Left lung (tissue), 10 donors: ENCODE measurements around the gene DCC. TPM values are rescaled to one million over a fixed set of nuclear protein-coding genes. Genes with fewer than 3 reads are reported as not detected.

Source experiments
- ATAC-seq: fragments of 200-7000 bp; cut with Tn5 transposase; one replicate; pipeline ENCODE4 v1.9.1; 2020; ENCODE audit warnings: moderate library complexity
- DNase-seq, 4 donors: peaks; one replicate each; pipeline ENCODE4 v3.0.0-alpha.2; 2013 to 2020
- H3K27ac ChIP-seq, 2 donors: fragments of 200-600 bp; sonication (generic) in 1 of 2; one replicate each; pipeline versions ENCODE4 v1.5.0 to v1.8.0; 2020 to 2021
- H3K27me3 ChIP-seq, 2 donors: fragments of 200-600 bp; sonication (generic) in 1 of 2; one replicate each; pipeline versions ENCODE4 v1.5.0 to v1.8.0; 2020 to 2021
- H3K36me3 ChIP-seq, 2 donors: fragments of 200-600 bp; sonication (generic) in 1 of 2; one replicate each; pipeline versions ENCODE4 v1.5.0 to v1.8.0; 2020 to 2021
- H3K4me1 ChIP-seq, 2 donors: fragments of 200-600 bp; one replicate each; pipeline ENCODE4 v1.8.0; 2021
- H3K4me3 ChIP-seq, 2 donors: fragments of 200-600 bp; sonication (generic) in 1 of 2; one replicate each; pipeline versions ENCODE4 v1.5.0 to v1.8.0; 2020 to 2021; ENCODE audit warnings: mild to moderate bottlenecking in 1 of 2
- H3K9me3 ChIP-seq, 2 donors: fragments of 200-600 bp; sonication (generic) in 1 of 2; one replicate each; pipeline versions ENCODE4 v1.5.0 to v1.8.0; 2020 to 2021
- intact Hi-C, 2 donors: fragments of 100-400 bp; cut with DNase I; formaldehyde crosslinking; loops; one replicate each; pipeline versions ENCODE4 v1.11.2 to v1.14.2; 2022
- polyA plus RNA-seq, 6 donors: library from polyadenylated mRNA; unstranded; fragments of 120-200 nt; gene quantifications; one replicate each; pipeline ENCODE4 v1.2.1, GENCODE V29; 2013; ENCODE audit not compliant: insufficient read length in 6 of 6
- total RNA-seq, 2 donors: library from RNA; stranded (reverse); fragmentation: NEBNext Ultra II Directional; extraction: Animal tissue kit (Norgen Biotek cat#: 25700); gene quantifications; one replicate each; pipeline ENCODE4 v1.2.1, GENCODE V29; 2021
- TF ChIP-seq, protein P1 (sequence below), 2 donors: fragments of 200-600 bp; sonication (generic) in 1 of 2; IDR thresholded peaks; one replicate each; pipeline versions ENCODE4 v1.5.0 to v1.8.0; 2021; ENCODE audit warnings: antibody characterized with exemption in 2 of 2
- donor health status: DM: no; HTN: yes; CAD: no.
- donor health status: DM: no; HTN: no; CAD: no.

Gene DCC
- total and polyA plus RNA-seq, 8 donors = 0.61 to 3.5 (median 2.1) TPM

DNA sequence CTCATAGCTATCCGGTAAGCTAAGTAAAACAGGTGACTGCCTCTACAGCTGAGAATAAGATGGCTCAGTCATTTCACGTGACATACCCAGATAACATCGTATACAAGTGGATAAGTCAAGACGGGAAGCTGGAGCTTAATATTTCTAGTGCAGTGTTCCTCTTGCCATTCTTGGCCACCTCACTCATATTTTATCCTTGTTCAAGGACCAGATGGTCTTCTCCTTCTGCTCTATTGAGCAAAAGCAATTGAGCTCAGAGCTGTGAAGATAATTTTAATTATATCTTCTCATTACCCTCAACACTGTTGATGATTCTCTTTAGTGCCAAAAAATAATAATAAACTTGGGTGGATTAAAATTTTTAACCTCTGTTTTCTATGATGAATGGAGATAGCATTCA, 201.1 kb downstream of the DCC start:
- no peaks in the 10 kb centered on the region for H3K27me3 ChIP-seq
- no peak overlapping the region for H3K27ac ChIP-seq
- no peaks in the 10 kb centered on the region for H3K9me3 ChIP-seq
- no peaks in the 10 kb centered on the region for H3K4me1 ChIP-seq
- no peaks in the 10 kb centered on the region for H3K36me3 ChIP-seq
- no peak for ATAC-seq
- TF ChIP-seq, protein P1, sequence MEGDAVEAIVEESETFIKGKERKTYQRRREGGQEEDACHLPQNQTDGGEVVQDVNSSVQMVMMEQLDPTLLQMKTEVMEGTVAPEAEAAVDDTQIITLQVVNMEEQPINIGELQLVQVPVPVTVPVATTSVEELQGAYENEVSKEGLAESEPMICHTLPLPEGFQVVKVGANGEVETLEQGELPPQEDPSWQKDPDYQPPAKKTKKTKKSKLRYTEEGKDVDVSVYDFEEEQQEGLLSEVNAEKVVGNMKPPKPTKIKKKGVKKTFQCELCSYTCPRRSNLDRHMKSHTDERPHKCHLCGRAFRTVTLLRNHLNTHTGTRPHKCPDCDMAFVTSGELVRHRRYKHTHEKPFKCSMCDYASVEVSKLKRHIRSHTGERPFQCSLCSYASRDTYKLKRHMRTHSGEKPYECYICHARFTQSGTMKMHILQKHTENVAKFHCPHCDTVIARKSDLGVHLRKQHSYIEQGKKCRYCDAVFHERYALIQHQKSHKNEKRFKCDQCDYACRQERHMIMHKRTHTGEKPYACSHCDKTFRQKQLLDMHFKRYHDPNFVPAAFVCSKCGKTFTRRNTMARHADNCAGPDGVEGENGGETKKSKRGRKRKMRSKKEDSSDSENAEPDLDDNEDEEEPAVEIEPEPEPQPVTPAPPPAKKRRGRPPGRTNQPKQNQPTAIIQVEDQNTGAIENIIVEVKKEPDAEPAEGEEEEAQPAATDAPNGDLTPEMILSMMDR (IDR thresholded peaks at IDR 0.05) = no peak
- H3K4me3 ChIP-seq = no peak overlapping the region
- DNase-seq = no peak
- intact Hi-C loops = no loop called here

DNA sequence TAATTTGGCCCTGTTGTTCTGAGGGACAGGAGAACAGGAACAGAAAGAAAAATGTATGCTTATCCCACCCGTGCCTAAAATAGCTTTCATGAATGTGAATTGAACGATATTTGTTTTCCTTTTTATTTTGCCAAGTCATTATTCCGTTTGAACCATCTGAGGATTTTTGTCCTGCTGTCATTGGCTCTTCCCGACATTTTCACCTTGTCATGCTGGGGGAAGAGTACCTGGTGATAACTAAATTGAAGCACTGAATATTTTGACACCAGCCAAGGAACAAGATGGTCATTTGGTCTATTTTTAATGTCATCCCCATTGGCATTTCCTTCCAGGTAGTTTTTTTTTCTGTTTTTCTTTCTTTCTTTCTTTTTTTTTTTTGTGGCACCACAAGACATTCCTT, 204.1 kb downstream of the DCC start:
- no peaks in the 10 kb centered on the region for H3K4me1 ChIP-seq
- DNase-seq (no peak), ATAC-seq (no peak)
- H3K4me3 ChIP-seq = no peak overlapping the region
- TF ChIP-seq, protein P1 (IDR thresholded peaks at IDR 0.05) = no peak
- H3K27ac ChIP-seq = no peak overlapping the region
- H3K36me3 ChIP-seq = no peaks in the 10 kb centered on the region
- no peaks in the 10 kb centered on the region for H3K27me3 ChIP-seq
- no peaks in the 10 kb centered on the region for H3K9me3 ChIP-seq
- intact Hi-C loops = no loop called here

DNA sequence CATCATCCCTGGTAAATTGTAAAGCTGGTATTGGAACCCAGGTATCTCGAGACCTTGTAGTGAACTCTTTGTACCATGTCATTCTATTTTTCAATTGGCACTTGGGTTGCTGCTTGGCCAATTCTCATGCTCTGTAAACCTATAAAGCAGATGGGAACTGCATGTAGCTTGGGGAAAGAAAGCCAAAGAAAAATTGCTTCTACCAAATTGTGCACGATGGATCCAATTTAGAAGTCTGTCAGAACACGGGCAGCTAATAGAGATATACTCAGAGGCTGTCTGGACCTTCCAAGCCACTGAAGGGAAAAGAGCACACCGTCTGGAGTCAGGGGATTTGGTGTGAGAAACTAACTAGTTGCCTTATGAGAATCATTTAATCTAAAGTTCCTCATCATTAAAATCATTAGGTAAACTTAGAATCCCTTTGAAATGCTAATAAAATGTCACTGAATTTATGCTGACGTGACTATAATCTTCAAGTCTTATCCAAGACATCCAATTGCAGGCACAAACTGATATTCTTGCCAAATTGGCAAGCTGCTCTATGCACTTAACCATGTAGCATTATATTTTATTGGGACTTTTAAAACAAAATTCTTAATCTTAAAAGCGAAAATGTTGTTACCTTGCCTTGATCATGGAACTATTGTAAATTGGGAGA, 206.8 kb downstream of the DCC start:
- no peak for ATAC-seq
- Histone ChIP-seq H3K4me3 (no peak overlapping the region), H3K4me1 (no peaks in the 10 kb centered on the region), H3K36me3 (no peaks in the 10 kb centered on the region), H3K9me3 (no peaks in the 10 kb centered on the region), H3K27me3 (no peaks in the 10 kb centered on the region), H3K27ac (no peak overlapping the region)
- DNase-seq = no peak
- TF ChIP-seq, protein P1 (IDR thresholded peaks at IDR 0.05) = no peak
- intact Hi-C loops = no loop called here

DNA sequence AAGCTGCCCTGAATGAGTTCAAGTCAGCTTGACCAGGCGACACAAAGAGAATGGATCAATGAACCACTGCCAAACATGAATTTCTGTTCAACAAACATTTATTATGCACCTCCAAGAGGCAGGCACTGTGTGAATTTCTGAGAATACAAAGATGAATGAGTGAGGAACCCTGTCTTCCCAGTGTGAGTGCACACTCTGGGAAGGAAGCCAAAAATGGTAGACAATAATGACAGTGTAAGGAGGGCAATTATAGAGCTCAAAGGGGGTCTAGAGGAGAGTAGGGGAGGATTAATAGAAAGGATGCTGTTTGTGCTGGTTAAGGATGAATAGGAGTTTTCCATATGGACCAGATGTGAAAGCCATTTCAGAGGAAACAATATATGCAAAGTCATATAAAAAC, 213.4 kb downstream of the DCC start:
- Histone ChIP-seq H3K9me3 (no peaks in the 10 kb centered on the region), H3K4me1 (no peaks in the 10 kb centered on the region), H3K4me3 (no peak overlapping the region), H3K27me3 (no peaks in the 10 kb centered on the region), H3K36me3 (no peaks in the 10 kb centered on the region), H3K27ac (no peak overlapping the region)
- DNase-seq = no peak
- no peak for ATAC-seq
- TF ChIP-seq, protein P1 (IDR thresholded peaks at IDR 0.05) = no peak
- intact Hi-C loops = no loop called here

DNA sequence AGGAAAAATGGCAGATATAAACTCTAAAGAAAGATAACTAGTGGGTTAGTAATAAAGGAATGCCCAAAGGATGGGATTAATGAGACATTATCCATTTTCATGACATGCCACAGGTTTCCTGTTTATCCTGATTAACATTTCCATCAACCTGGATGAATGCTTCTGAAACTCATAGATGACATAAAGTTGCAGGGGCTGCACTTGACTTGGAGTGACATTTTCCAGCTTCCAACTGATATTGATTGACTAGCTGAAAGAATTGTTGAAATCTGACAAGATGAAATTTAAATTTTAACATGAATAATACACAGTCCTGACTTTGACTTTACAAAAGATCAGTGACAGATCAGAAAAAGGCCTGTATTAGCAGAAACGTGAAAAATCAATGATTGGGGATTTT, 214.2 kb downstream of the DCC start:
- intact Hi-C loops = no loop called here
- ATAC-seq (no peak), DNase-seq (no peak)
- Histone ChIP-seq H3K9me3 (no peaks in the 10 kb centered on the region), H3K27ac (no peak overlapping the region), H3K4me1 (no peaks in the 10 kb centered on the region), H3K4me3 (no peak overlapping the region), H3K36me3 (no peaks in the 10 kb centered on the region), H3K27me3 (no peaks in the 10 kb centered on the region)
- TF ChIP-seq, protein P1 (IDR thresholded peaks at IDR 0.05) = no peak
